Mesenchymal stem cell (in vitro differentiated cells and primary cell): Measurements from ENCODE around the gene UBA52.

ENCODE experiments used
- DNase-seq: peaks from one replicate; pipeline ENCODE4 v3.0.0-alpha.2; 2013
- H2AFZ ChIP-seq: one replicate; pipeline ENCODE4 v1.6.1; 2013; ENCODE audit warnings: low read depth, mild to moderate bottlenecking, control low read depth, inconsistent platforms, low read length, moderate library complexity
- H2AK5ac ChIP-seq: 2 replicates; pipeline ENCODE4 v1.6.1; 2013; ENCODE audit warnings: low read length, moderate library complexity, mild to moderate bottlenecking, inconsistent platforms; ENCODE audit not compliant: severe bottlenecking
- H2BK120ac ChIP-seq: one replicate; pipeline ENCODE4 v1.6.1; 2013; ENCODE audit warnings: low read depth, mild to moderate bottlenecking, inconsistent platforms, low read length, moderate library complexity
- H2BK12ac ChIP-seq, 2 experiments: one replicate each; pipeline ENCODE4 v1.6.1; 2013; ENCODE audit warnings: inconsistent platforms in 2 of 2, low read length in 2 of 2, mild to moderate bottlenecking in 2 of 2, moderate library complexity in 2 of 2, control low read depth in 1 of 2
- H2BK15ac ChIP-seq: one replicate; pipeline ENCODE4 v1.6.1; 2013; ENCODE audit warnings: mild to moderate bottlenecking, low read depth, inconsistent platforms; ENCODE audit not compliant: poor library complexity, severe bottlenecking
- H2BK5ac ChIP-seq: 2 replicates; pipeline ENCODE4 v1.6.1; 2013; ENCODE audit warnings: low read depth, mild to moderate bottlenecking, low read length, control low read depth, inconsistent platforms; ENCODE audit not compliant: poor library complexity, severe bottlenecking
- H3K14ac ChIP-seq, 2 experiments: one replicate each; pipeline ENCODE4 v1.6.1; 2013; ENCODE audit warnings: inconsistent platforms in 2 of 2, low read length in 2 of 2, control low read depth in 1 of 2, mild to moderate bottlenecking in 1 of 2, moderate library complexity in 1 of 2
- H3K18ac ChIP-seq, 2 experiments: one replicate each; pipeline ENCODE4 v1.6.1; 2013; ENCODE audit warnings: inconsistent platforms in 2 of 2, low read length in 2 of 2, control low read depth in 1 of 2, low read depth in 1 of 2, mild to moderate bottlenecking in 1 of 2
- H3K23ac ChIP-seq, 2 experiments: one replicate each; pipeline ENCODE4 v1.6.1; 2013; ENCODE audit warnings: inconsistent platforms in 2 of 2, low read length in 2 of 2, mild to moderate bottlenecking in 2 of 2, moderate library complexity in 2 of 2, control low read depth in 1 of 2
- H3K27ac ChIP-seq: 2 replicates; pipeline ENCODE4 v1.5.1; 2013; ENCODE audit warnings: mild to moderate bottlenecking, moderate library complexity, low read length, control low read depth, inconsistent platforms; ENCODE audit not compliant: poor library complexity, severe bottlenecking
- H3K27me3 ChIP-seq, 2 experiments: 2 replicates each; pipeline versions ENCODE4 v1.6.1 to v1.7.0; 2013; ENCODE audit warnings: low read length in 2 of 2, mild to moderate bottlenecking in 2 of 2, moderate library complexity in 2 of 2, control low read depth in 1 of 2, inconsistent platforms in 1 of 2; ENCODE audit not compliant: control insufficient read depth in 1 of 2, insufficient read depth in 1 of 2
- H3K36me3 ChIP-seq, 2 experiments: 2 replicates each; pipeline versions ENCODE4 v1.6.1 to v1.7.0; 2013; ENCODE audit warnings: low read length in 2 of 2, control low read depth in 1 of 2, inconsistent platforms in 1 of 2, low read depth in 1 of 2, mild to moderate bottlenecking in 1 of 2; ENCODE audit not compliant: insufficient read depth in 2 of 2, control insufficient read depth in 1 of 2
- H3K4ac ChIP-seq, 2 experiments: one replicate each; pipeline ENCODE4 v1.6.1; 2013; ENCODE audit warnings: inconsistent platforms in 2 of 2, low read length in 2 of 2, mild to moderate bottlenecking in 2 of 2, moderate library complexity in 2 of 2, control low read depth in 1 of 2, low read depth in 1 of 2
- H3K4me1 ChIP-seq: 2 replicates; pipeline ENCODE4 v1.6.1; 2013; ENCODE audit warnings: low read depth, low read length, control low read depth; ENCODE audit not compliant: control insufficient read depth, insufficient read depth
- H3K4me2 ChIP-seq: 2 replicates; pipeline ENCODE4 v1.6.1; 2013; ENCODE audit warnings: low read length, mild to moderate bottlenecking, inconsistent platforms; ENCODE audit not compliant: poor library complexity, severe bottlenecking
- H3K4me3 ChIP-seq, 2 experiments: 2 replicates each; pipeline versions ENCODE4 v1.5.1 to v1.7.0; 2013; ENCODE audit warnings: low read length in 2 of 2, mild to moderate bottlenecking in 2 of 2, control low read depth in 1 of 2, low read depth in 1 of 2; ENCODE audit not compliant: insufficient read depth in 1 of 2
- H3K79me1 ChIP-seq: replicated peaks from 2 replicates; pipeline ENCODE4 v1.6.1; 2013; ENCODE audit warnings: mild to moderate bottlenecking, control low read depth, low read length, inconsistent platforms; ENCODE audit not compliant: poor library complexity, severe bottlenecking
- H3K9ac ChIP-seq: 2 replicates; pipeline ENCODE4 v1.7.0; 2013; ENCODE audit warnings: mild to moderate bottlenecking, low read length, moderate library complexity
- H3K9me3 ChIP-seq: 2 replicates; pipeline ENCODE4 v1.7.0; 2013; ENCODE audit warnings: mild to moderate bottlenecking, low read length; ENCODE audit not compliant: control insufficient read depth
- H4K8ac ChIP-seq: one replicate; pipeline ENCODE4 v1.6.1; 2013; ENCODE audit warnings: inconsistent platforms, mild to moderate bottlenecking, low read length, moderate library complexity
- H4K91ac ChIP-seq: one replicate; pipeline ENCODE4 v1.6.1; 2013; ENCODE audit warnings: mild to moderate bottlenecking, low read length, inconsistent platforms
- WGBS: methylation state at CpG from one replicate; pipeline ENCODE4 v1.1.7; 2013; ENCODE audit warnings: mixed read lengths; 5-methylcytosine and 5-hydroxymethylcytosine counted together

The UBA52 gene

DNA sequence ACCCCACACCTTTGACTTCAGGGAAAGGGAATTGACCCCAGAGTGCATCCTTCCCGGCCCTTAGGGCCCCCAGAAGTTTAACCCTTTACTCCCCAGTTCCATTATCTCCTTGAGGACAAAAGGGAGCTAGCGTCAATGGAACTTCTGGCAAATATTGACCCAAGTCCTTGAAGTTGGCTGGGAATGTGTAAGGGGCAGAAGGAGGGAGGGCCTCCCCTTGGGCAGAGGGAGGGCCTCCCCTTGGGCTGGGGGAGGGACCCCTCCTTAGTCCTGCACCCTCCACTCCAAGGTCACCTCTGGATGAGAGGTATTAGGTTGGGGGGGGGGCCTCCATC is 38.0 kb downstream of the UBA52 start:
- Histone ChIP-seq H3K27ac (no peak overlapping the region), H3K27me3 (peaks cover 78 to 84% of the 10 kb centered on the region in 2 experiments), H3K9me3 (no peaks in the 10 kb centered on the region), H3K9ac (no peak overlapping the region), H3K4me1 (peaks cover 50% of the 10 kb centered on the region), H2AK5ac (no peak overlapping the region), H2AFZ (no peak overlapping the region), H4K91ac (no peak overlapping the region), H3K4me3 (no peak overlapping the region), H2BK12ac (no peak overlapping the region), H2BK120ac (no peak overlapping the region), H3K36me3 (no peaks in the 10 kb centered on the region), H3K4ac (no peak overlapping the region), H3K4me2 (no peak overlapping the region), H3K18ac (no peak overlapping the region), H3K79me1 (no peaks in the 10 kb centered on the region), H4K8ac (no peak overlapping the region), H2BK15ac (no peak overlapping the region), H2BK5ac (no peak overlapping the region), H3K14ac (no peak overlapping the region), H3K23ac (no peak overlapping the region)
- DNase-seq, result no peak
- WGBS, result 20% methylated on average over 1 of the region's 2 CpGs

- no peak for DNase-seq
- H3K79me1 ChIP-seq, result no peaks in the 10 kb centered on the region
- H3K9ac ChIP-seq, result no peak overlapping the region
- H3K4me3 ChIP-seq, result no peak overlapping the region
- H3K14ac ChIP-seq, result no peak overlapping the region
- no peak overlapping the region for H4K8ac ChIP-seq
- H2AFZ ChIP-seq, result no peak overlapping the region
- H4K91ac ChIP-seq, result no peak overlapping the region
- H2BK120ac ChIP-seq, result no peak overlapping the region
- no peak overlapping the region for H3K23ac ChIP-seq
- no peak overlapping the region for H3K27ac ChIP-seq
- H2BK15ac ChIP-seq, result no peak overlapping the region
- no peak overlapping the region for H2AK5ac ChIP-seq
- no peaks in the 10 kb centered on the region for H3K9me3 ChIP-seq
- 33% methylated on average over 3 of the region's 3 CpGs for WGBS
- H2BK12ac ChIP-seq, result no peak overlapping the region
- H3K18ac ChIP-seq, result no peak overlapping the region
- H3K4ac ChIP-seq, result no peak overlapping the region
- H2BK5ac ChIP-seq, result no peak overlapping the region
- peaks cover 50% of the 10 kb centered on the region for H3K4me1 ChIP-seq
- H3K36me3 ChIP-seq, result no peaks in the 10 kb centered on the region
- no peak overlapping the region for H3K4me2 ChIP-seq
- H3K27me3 ChIP-seq, result peaks cover 77 to 84% of the 10 kb centered on the region in 2 experiments
These were observed 38.5 kb downstream of the UBA52 start for GRCh38 chr19:18610245-18610555.

DNA sequence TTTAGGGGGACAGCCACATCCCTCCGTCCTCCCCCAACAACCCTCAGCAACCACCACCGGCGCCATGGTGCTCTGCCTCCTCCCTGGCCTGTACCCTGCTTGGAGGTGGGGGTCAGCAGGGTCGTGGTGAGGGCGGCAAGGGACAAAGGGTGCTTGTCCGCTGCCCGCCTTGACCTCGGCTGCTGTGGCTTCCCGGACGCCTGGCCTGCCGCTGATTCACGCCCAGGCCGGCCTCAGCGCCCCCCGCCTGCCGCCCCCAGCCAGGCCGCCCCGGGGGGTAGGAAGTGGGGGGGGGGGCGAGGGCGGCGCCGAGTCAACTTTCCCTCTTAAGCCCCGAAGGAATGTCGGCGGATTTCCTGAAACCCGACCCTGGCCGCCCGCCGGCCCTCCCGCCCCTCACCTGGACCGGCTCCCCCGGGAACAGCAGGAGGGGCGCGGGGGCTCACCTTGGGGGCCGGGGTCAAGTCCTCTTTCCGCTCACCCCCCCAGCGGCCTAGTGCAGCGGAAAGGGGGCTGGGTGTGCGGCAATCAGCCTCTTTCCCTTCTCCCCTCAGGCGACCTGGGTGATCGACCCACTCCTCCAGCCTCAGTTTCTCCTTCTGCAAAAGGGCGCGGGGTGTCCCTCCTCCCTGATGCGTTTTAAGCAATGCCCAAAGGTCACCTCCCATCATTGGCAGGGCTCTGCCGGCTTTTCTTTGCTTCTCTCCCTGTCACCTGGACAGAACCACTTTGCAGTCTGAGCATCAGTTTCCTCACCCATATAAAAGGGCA is 39.1 kb downstream of the UBA52 start:
- H2BK5ac ChIP-seq, result no peak overlapping the region
- no peaks in the 10 kb centered on the region for H3K36me3 ChIP-seq
- H3K4me3 ChIP-seq, result no peak overlapping the region
- H3K27ac ChIP-seq, result no peak overlapping the region
- no peak overlapping the region for H3K14ac ChIP-seq
- H3K18ac ChIP-seq, result no peak overlapping the region
- peaks cover 47% of the 10 kb centered on the region for H3K4me1 ChIP-seq
- no peak overlapping the region for H3K23ac ChIP-seq
- H4K91ac ChIP-seq, result no peak overlapping the region
- H3K9ac ChIP-seq, result no peak overlapping the region
- no peaks in the 10 kb centered on the region for H3K79me1 ChIP-seq
- no peaks in the 10 kb centered on the region for H3K9me3 ChIP-seq
- H2AFZ ChIP-seq, result no peak overlapping the region
- no peak overlapping the region for H2BK12ac ChIP-seq
- H3K4me2 ChIP-seq, result no peak overlapping the region
- 1% methylated on average over 25 of the region's 45 CpGs for WGBS
- peaks cover 73 to 82% of the 10 kb centered on the region in 2 experiments for H3K27me3 ChIP-seq
- no peak overlapping the region for H4K8ac ChIP-seq
- DNase-seq, result no peak
- H2BK15ac ChIP-seq, result no peak overlapping the region
- no peak overlapping the region for H3K4ac ChIP-seq
- no peak overlapping the region for H2AK5ac ChIP-seq
- no peak overlapping the region for H2BK120ac ChIP-seq

DNA sequence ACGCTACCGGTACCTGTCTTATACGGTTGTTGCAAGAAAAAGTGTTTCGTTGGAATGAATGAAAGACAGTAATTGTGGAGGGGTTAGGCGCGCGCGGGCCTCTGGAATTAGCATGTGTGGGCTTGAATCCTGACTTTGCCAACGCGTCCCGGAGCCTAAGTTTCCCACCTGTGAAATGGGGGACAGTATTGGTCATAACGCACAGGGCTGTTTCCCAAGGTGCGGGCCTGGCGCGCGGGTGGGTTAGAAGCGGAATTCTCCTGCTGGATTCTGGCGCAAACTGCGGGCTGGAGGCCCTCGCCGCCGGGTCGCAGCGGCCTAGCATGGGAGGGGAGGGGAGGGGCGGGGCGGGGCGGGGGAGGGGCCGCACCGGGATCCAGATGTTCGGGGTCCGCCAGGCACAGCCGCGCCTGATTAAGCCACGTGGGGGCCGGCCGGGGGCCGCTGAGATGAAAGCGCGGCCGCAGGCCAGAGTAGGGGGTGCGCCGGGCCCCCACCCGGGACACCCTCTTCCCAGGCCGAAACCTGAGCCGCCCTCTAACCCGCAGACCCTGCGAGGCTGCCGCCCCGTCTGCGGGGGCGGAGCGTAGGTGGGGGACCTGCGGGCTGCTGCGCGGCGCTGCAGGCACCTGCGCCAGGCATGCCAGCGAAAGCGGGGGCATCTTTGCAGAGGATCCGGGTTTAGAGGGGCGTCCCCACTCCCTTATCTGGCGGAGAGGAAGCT is 39.8 kb downstream of the UBA52 start:
- Histone ChIP-seq H3K9me3 (peaks cover 3% of the 10 kb centered on the region), H3K4me2 (no peak overlapping the region), H3K79me1 (no peaks in the 10 kb centered on the region), H3K23ac (no peak overlapping the region), H3K18ac (no peak overlapping the region), H3K14ac (no peak overlapping the region), H3K4me3 (no peak overlapping the region), H3K36me3 (no peaks in the 10 kb centered on the region), H2AK5ac (no peak overlapping the region), H4K91ac (no peak overlapping the region), H3K27me3 (peaks cover 79 to 85% of the 10 kb centered on the region in 2 experiments), H2BK120ac (no peak overlapping the region), H2BK15ac (no peak overlapping the region), H3K4me1 (peaks cover 43% of the 10 kb centered on the region), H2AFZ (no peak overlapping the region), H2BK5ac (no peak overlapping the region), H3K4ac (no peak overlapping the region), H3K9ac (no peak overlapping the region), H4K8ac (no peak overlapping the region), H2BK12ac (no peak overlapping the region), H3K27ac (no peak overlapping the region)
- DNase-seq, result no peak
- WGBS, result 2% methylated on average over 39 of the region's 62 CpGs
